HepG2 (cell line): ENCODE measurements around the gene BCAS3. TPM values are rescaled to one million over a fixed set of nuclear protein-coding genes. Genes with fewer than 3 reads are reported as not detected.

Experiments
- FOSL2 ChIP-seq: sonication (generic); formaldehyde crosslinking; IDR thresholded peaks from 2 replicates; pipeline ENCODE4 v1.4.0; 2020; ENCODE audit warnings: missing genetic modification reagents
- FOXA3 ChIP-seq: IDR thresholded peaks from 2 replicates; pipeline ENCODE4 v1.6.1; 2016; ENCODE audit warnings: missing genetic modification reagents, missing compliant biosample characterization
- HDAC2 ChIP-seq: sonication (generic); formaldehyde crosslinking; IDR thresholded peaks from 2 replicates; pipeline ENCODE4 v1.4.0; 2020; ENCODE audit warnings: missing genetic modification reagents
- HNF4G ChIP-seq, 2 experiments: sonication (generic) in 1 of 2; formaldehyde crosslinking in 1 of 2; IDR thresholded peaks; 2 replicates each; pipeline versions ENCODE4 v1.4.0 to v1.6.1; 2011 to 2020; ENCODE audit warnings: borderline replicate concordance in 2 of 2, low read depth in 2 of 2, mild to moderate bottlenecking in 2 of 2, low read length in 1 of 2, missing genetic modification reagents in 1 of 2, moderate library complexity in 1 of 2
- PATZ1 ChIP-seq: sonication (generic); formaldehyde crosslinking; IDR thresholded peaks from 2 replicates; pipeline ENCODE4 v1.4.0; 2020; ENCODE audit warnings: missing genetic modification reagents
- TBX2 ChIP-seq: sonication (generic); formaldehyde crosslinking; IDR thresholded peaks from 2 replicates; pipeline ENCODE4 v1.5.0; 2020; ENCODE audit warnings: missing genetic modification reagents, mild to moderate bottlenecking, borderline replicate concordance
- ZFP90 ChIP-seq: sonication (generic); formaldehyde crosslinking; IDR thresholded peaks from 2 replicates; pipeline ENCODE4 v1.8.0; 2022; ENCODE audit warnings: missing genetic modification reagents, mild to moderate bottlenecking, inconsistent platforms, borderline replicate concordance
- ZFX ChIP-seq: sonication (generic); formaldehyde crosslinking; IDR thresholded peaks from 2 replicates; pipeline ENCODE4 v1.4.0; 2020; ENCODE audit warnings: mild to moderate bottlenecking, low read depth, missing genetic modification reagents, moderate library complexity
- ZNF264 ChIP-seq: sonication (generic); formaldehyde crosslinking; IDR thresholded peaks from 2 replicates; pipeline ENCODE4 v1.4.0; 2020; ENCODE audit warnings: missing genetic modification reagents
- ZNF331 ChIP-seq: sonication (generic); formaldehyde crosslinking; IDR thresholded peaks from 2 replicates; pipeline ENCODE4 v1.4.0; 2020; ENCODE audit warnings: missing genetic modification reagents
- ZNF652 ChIP-seq: IDR thresholded peaks from 2 replicates; pipeline ENCODE4 v1.6.1; 2016; ENCODE audit warnings: low read depth, borderline replicate concordance
- ZNF883 ChIP-seq: sonication (generic); formaldehyde crosslinking; IDR thresholded peaks from 2 replicates; pipeline ENCODE4 v1.5.1; 2020; ENCODE audit warnings: mild to moderate bottlenecking, missing genetic modification reagents; ENCODE audit errors: not compliant biosample characterization
- polyA plus RNA-seq, 8 experiments: library from polyadenylated mRNA; depleted of rRNA in 3 of 8; stranded (reverse) in 7 of 8; unstranded in 1 of 8; fragments of >200 nt; fragmentation: Illumina TruSeq in 4 of 8; extraction: Trizol in 4 of 8; gene quantifications; 2 replicates each; pipeline versions ENCODE4 v1.2.1 to v1.2.3, GENCODE V29; 2011 to 2016; ENCODE audit warnings: low read depth in 4 of 8, missing spikeins in 1 of 8, mixed read lengths in 1 of 8; ENCODE audit not compliant: insufficient read depth in 1 of 8
- total RNA-seq, 5 experiments: library from RNA; depleted of rRNA; stranded (reverse); fragments of >200 nt; fragmentation: Illumina TruSeq; extraction: Trizol; gene quantifications; 2 replicates each; pipeline ENCODE4 v1.2.3, GENCODE V29; 2016; ENCODE audit warnings: low read depth in 1 of 5
- TF ChIP-seq, protein P1 (sequence below): sonication (generic); formaldehyde crosslinking; IDR thresholded peaks from 2 replicates; pipeline ENCODE4 v1.4.0; 2020; ENCODE audit warnings: missing genetic modification reagents
- TF ChIP-seq, protein P2 (sequence below): sonication (generic); formaldehyde crosslinking; conservative IDR thresholded peaks from 2 replicates; pipeline ENCODE4 v1.4.0; 2020; ENCODE audit warnings: mild to moderate bottlenecking, missing genetic modification reagents, moderate library complexity

BCAS3 gene
- total and polyA plus RNA-seq, 2 of the 13 experiments (the other 11 are each of a cell fraction or from before 2014, with no cell fraction given): 10.7 to 11.2 TPM

- TF ChIP-seq ZFP90 (CRISPR knock-in tag) (no peak), ZNF883 (CRISPR knock-in tag) (no peak), ZFX (CRISPR knock-in tag) (peak; percentile 59), PATZ1 (peak; percentile 41; the same call in 1 of the 2 replicates), HDAC2 (0 out of 2 replicates have a peak, but pooled peaks have one; percentile 33), HNF4G (IDR thresholded peaks at IDR 0.05; ENCODE audit: borderline replicate concordance, low read depth, low read length) (peak; percentile 48; the same call in 1 of the 2 replicates), HNF4G (CRISPR knock-in tag; IDR thresholded peaks at IDR 0.05; ENCODE audit: borderline replicate concordance, low read depth) (no peak), ZNF331 (CRISPR knock-in tag) (peak; percentile 61; the same call in 1 of the 2 replicates), FOSL2 (CRISPR knock-in tag) (no peak), TBX2 (CRISPR knock-in tag) (peak; percentile 60; the same call in 1 of the 2 replicates), ZNF652 (peak; percentile 95), ZNF264 (CRISPR knock-in tag) (0 out of 2 replicates have a peak, but pooled peaks have one; percentile 46), FOXA3 (CRISPR knock-in tag) (peak; percentile 47; the same call in 1 of the 2 replicates)
- TF ChIP-seq, protein P1, sequence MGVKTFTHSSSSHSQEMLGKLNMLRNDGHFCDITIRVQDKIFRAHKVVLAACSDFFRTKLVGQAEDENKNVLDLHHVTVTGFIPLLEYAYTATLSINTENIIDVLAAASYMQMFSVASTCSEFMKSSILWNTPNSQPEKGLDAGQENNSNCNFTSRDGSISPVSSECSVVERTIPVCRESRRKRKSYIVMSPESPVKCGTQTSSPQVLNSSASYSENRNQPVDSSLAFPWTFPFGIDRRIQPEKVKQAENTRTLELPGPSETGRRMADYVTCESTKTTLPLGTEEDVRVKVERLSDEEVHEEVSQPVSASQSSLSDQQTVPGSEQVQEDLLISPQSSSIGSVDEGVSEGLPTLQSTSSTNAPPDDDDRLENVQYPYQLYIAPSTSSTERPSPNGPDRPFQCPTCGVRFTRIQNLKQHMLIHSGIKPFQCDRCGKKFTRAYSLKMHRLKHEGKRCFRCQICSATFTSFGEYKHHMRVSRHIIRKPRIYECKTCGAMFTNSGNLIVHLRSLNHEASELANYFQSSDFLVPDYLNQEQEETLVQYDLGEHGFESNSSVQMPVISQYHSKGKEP: no peak
- TF ChIP-seq, protein P2, sequence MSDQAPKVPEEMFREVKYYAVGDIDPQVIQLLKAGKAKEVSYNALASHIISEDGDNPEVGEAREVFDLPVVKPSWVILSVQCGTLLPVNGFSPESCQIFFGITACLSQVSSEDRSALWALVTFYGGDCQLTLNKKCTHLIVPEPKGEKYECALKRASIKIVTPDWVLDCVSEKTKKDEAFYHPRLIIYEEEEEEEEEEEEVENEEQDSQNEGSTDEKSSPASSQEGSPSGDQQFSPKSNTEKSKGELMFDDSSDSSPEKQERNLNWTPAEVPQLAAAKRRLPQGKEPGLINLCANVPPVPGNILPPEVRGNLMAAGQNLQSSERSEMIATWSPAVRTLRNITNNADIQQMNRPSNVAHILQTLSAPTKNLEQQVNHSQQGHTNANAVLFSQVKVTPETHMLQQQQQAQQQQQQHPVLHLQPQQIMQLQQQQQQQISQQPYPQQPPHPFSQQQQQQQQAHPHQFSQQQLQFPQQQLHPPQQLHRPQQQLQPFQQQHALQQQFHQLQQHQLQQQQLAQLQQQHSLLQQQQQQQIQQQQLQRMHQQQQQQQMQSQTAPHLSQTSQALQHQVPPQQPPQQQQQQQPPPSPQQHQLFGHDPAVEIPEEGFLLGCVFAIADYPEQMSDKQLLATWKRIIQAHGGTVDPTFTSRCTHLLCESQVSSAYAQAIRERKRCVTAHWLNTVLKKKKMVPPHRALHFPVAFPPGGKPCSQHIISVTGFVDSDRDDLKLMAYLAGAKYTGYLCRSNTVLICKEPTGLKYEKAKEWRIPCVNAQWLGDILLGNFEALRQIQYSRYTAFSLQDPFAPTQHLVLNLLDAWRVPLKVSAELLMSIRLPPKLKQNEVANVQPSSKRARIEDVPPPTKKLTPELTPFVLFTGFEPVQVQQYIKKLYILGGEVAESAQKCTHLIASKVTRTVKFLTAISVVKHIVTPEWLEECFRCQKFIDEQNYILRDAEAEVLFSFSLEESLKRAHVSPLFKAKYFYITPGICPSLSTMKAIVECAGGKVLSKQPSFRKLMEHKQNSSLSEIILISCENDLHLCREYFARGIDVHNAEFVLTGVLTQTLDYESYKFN (CRISPR knock-in tag): peak; percentile 57
These were observed 501.7 kb downstream of the BCAS3 start (continued) for GRCh38 chr17:61179380-61179806.
